Caco-2 (cell line): ENCODE results near the gene SPINK14. TPM values are rescaled to one million over a fixed set of nuclear protein-coding genes. Genes with fewer than 3 reads are reported as not detected.

ENCODE experiments used
- BruUV-seq: library from RNA; stranded (reverse); fragments of 400-500 nt; replicated peaks from 2 replicates; lab custom pipeline; 2021; lab: Mats Ljungman, UMichigan
- CTCF ChIA-PET: fragments of 300-600 bp; sonication (Branson Sonifier 250); formaldehyde crosslinking; loops from one replicate; lab custom pipeline; 2022; ENCODE audit warnings: antibody characterized with exemption; lab: Charles Lee
- POLR2A ChIA-PET: fragments of 300-600 bp; sonication (Branson Sonifier 250); formaldehyde crosslinking; loops from one replicate; lab custom pipeline; 2022; ENCODE audit warnings: antibody characterized with exemption; lab: Charles Lee
- DNase-seq, 2 experiments: peaks; one replicate each; pipeline versions ENCODE4 v3.0.0 to v3.0.0-alpha.2; 2020 to 2022
- H3K27me3 ChIP-seq: replicated peaks from 2 replicates; pipeline ENCODE4 v1.6.0; 2011; ENCODE audit warnings: low read length; ENCODE audit not compliant: control insufficient read depth, insufficient read depth
- H3K36me3 ChIP-seq: 2 replicates; pipeline ENCODE4 v1.5.1; 2011; ENCODE audit warnings: low read length; ENCODE audit not compliant: control insufficient read depth, insufficient read depth
- H3K4me1 ChIP-seq: fragments of 250-450 bp; sonication (Bioruptor Pico); 2 replicates; pipeline ENCODE4 v1.5.1; 2020; ENCODE audit warnings: mild to moderate bottlenecking
- H3K4me3 ChIP-seq: 2 replicates; pipeline ENCODE4 v1.5.1; 2011; ENCODE audit warnings: low read depth, mild to moderate bottlenecking, control low read depth, low read length
- H3K9me3 ChIP-seq: fragments of 250-450 bp; sonication (Bioruptor Pico); 2 replicates; pipeline ENCODE4 v1.5.1; 2020; ENCODE audit warnings: mild to moderate bottlenecking, moderate library complexity
- H3K27ac Mint-ChIP-seq: one replicate; pipeline ENCODE4 v1.8.0; 2022; ENCODE audit warnings: mixed read lengths; ENCODE audit not compliant: unreplicated experiment
- H3K27me3 Mint-ChIP-seq: one replicate; pipeline ENCODE4 v1.8.0; 2022; ENCODE audit warnings: mixed read lengths; ENCODE audit not compliant: insufficient read depth, unreplicated experiment
- H3K36me3 Mint-ChIP-seq: one replicate; pipeline ENCODE4 v1.8.0; 2022; ENCODE audit warnings: mild to moderate bottlenecking, mixed read lengths; ENCODE audit not compliant: insufficient read depth, unreplicated experiment
- H3K4me1 Mint-ChIP-seq: one replicate; pipeline ENCODE4 v1.8.0; 2022; ENCODE audit warnings: low read depth, mixed read lengths; ENCODE audit not compliant: unreplicated experiment
- H3K4me3 Mint-ChIP-seq: one replicate; pipeline ENCODE4 v1.8.0; 2022; ENCODE audit warnings: mild to moderate bottlenecking, moderate library complexity, mixed read lengths; ENCODE audit not compliant: unreplicated experiment
- H3K9me3 Mint-ChIP-seq: one replicate; pipeline ENCODE4 v1.8.0; 2022; ENCODE audit warnings: mixed read lengths; ENCODE audit not compliant: unreplicated experiment
- CTCF ChIP-seq, 2 experiments: fragments of 200-600 bp in 1 of 2; IDR thresholded peaks; 1 replicate in 1 of 2; 2 replicates in 1 of 2; pipeline versions ENCODE4 v1.5.1 to v1.8.0; 2011 to 2022; ENCODE audit warnings: antibody characterized with exemption in 1 of 2, control low read depth in 1 of 2, inconsistent platforms in 1 of 2, low read depth in 1 of 2, low read length in 1 of 2, mild to moderate bottlenecking in 1 of 2, moderate library complexity in 1 of 2; ENCODE audit not compliant: insufficient read depth in 1 of 2, severe bottlenecking in 1 of 2, unreplicated experiment in 1 of 2
- intact Hi-C: fragments of 100-400 bp; cut with micrococcal nuclease; formaldehyde crosslinking; loops from one replicate; pipeline ENCODE4 v1.10.0; 2022; ENCODE audit not compliant: unreplicated experiment
- total RNA-seq: library from RNA; stranded (reverse); gene quantifications from 2 replicates; pipeline ENCODE4 v1.2.3, GENCODE V29; 2022

The SPINK14 gene
- total RNA-seq, 1 experiment from 2014 or later = not detected

- no TSS peak for BruUV-seq
- no peak overlapping the region for H3K4me3 ChIP-seq
- H3K27ac Mint-ChIP-seq = no peak overlapping the region
- no peak for DNase-seq
- H3K27me3 ChIP-seq = no peaks in the 10 kb centered on the region
- intact Hi-C loops = no loop called here
- CTCF ChIA-PET = no interaction called here
- H3K9me3 Mint-ChIP-seq = no peaks in the 10 kb centered on the region
- POLR2A ChIA-PET = no interaction called here
- H3K4me3 Mint-ChIP-seq = no peak overlapping the region
- no peak for TF ChIP-seq CTCF (IDR thresholded peaks at IDR 0.05; ENCODE audit: insufficient read depth in 1 of 2, low read depth in 1 of 2, low read length in 1 of 2, severe bottlenecking in 1 of 2, unreplicated experiment in 1 of 2)
- peaks cover 6% of the 10 kb centered on the region for H3K4me1 Mint-ChIP-seq
- no peaks in the 10 kb centered on the region for H3K36me3 ChIP-seq
- H3K36me3 Mint-ChIP-seq = no peaks in the 10 kb centered on the region
- H3K4me1 ChIP-seq = peaks cover 3% of the 10 kb centered on the region; the same call in 1 of the 2 replicates
- H3K9me3 ChIP-seq = no peaks in the 10 kb centered on the region; the same call in 1 of the 2 replicates
- no peaks in the 10 kb centered on the region for H3K27me3 Mint-ChIP-seq
These were observed 40.9 kb downstream of the SPINK14 start for GRCh38 chr5:148209151-148209770.

DNA sequence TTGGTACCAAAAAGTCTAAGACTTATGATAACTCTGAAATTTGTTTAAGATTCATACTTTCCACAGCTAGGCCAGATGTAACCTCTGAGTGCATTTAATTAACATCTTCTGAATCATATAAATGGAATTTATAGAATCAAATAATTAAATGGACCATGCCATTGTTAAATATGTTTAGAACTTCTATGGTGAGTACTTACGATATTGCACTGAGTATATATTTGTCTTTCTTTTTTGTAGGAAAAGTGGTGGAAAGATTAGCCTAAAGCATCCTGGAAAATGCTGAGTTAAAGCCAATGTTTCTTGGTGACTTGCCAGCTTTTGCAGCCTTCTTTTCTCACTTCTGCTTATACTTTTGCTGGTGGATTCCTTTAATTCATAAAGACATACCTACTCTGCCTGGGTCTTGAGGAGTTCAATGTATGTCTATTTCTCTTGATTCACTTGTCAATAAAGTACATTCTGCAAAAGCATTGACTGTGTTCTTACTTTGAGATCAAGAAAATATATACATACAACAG lies 46.4 kb downstream of the SPINK14 start:
- no TSS peak for BruUV-seq
- POLR2A ChIA-PET = no interaction called here

DNA sequence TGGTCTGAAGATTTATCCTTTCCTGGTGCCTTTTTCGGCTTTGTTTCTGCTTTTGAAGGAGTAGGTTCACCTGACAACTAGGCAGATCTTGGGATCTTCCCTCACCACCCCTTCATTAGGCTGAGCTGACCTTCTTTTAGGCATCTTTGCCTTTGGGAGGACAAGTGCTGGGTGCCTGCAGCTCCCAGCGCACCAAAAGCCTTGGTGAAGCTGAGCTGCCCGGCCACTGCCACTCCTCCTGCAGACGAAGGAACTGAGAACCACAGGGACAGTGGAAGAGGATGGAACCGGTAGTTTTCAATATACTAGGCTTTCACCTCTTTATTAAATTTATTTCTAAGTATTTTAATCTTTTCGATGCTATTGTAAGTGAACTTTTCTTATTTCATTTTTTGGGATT lies 53.2 kb downstream of the SPINK14 start:
- CTCF ChIA-PET = no interaction called here
- no peak for DNase-seq
- Histone ChIP-seq H3K36me3 (no peaks in the 10 kb centered on the region), H3K27me3 (no peaks in the 10 kb centered on the region), H3K9me3 (no peaks in the 10 kb centered on the region), H3K4me3 (no peak overlapping the region), H3K4me1 (no peaks in the 10 kb centered on the region)
- POLR2A ChIA-PET = no interaction called here
- peaks cover 15% of the 10 kb centered on the region for H3K27me3 Mint-ChIP-seq
- no peaks in the 10 kb centered on the region for H3K36me3 Mint-ChIP-seq
- TF ChIP-seq CTCF (IDR thresholded peaks at IDR 0.05; ENCODE audit: insufficient read depth in 1 of 2, low read depth in 1 of 2, low read length in 1 of 2, severe bottlenecking in 1 of 2, unreplicated experiment in 1 of 2) = no peak
- BruUV-seq = no TSS peak
- no peak overlapping the region for H3K27ac Mint-ChIP-seq
- H3K4me3 Mint-ChIP-seq = no peak overlapping the region
- no peaks in the 10 kb centered on the region for H3K4me1 Mint-ChIP-seq
- no peaks in the 10 kb centered on the region for H3K9me3 Mint-ChIP-seq
- intact Hi-C loops = no loop called here

More for the DNA sequence above, 46.4 kb downstream of the SPINK14 start:
- Histone ChIP-seq H3K4me1 (peaks cover 3% of the 10 kb centered on the region; the same call in 1 of the 2 replicates), H3K27me3 (no peaks in the 10 kb centered on the region), H3K4me3 (no peak overlapping the region), H3K9me3 (no peaks in the 10 kb centered on the region), H3K36me3 (no peaks in the 10 kb centered on the region)
- CTCF ChIA-PET = no interaction called here
- Mint-ChIP-seq H3K4me1 (no peaks in the 10 kb centered on the region), H3K27ac (no peak overlapping the region), H3K9me3 (no peaks in the 10 kb centered on the region), H3K36me3 (no peaks in the 10 kb centered on the region), H3K4me3 (no peak overlapping the region), H3K27me3 (no peaks in the 10 kb centered on the region)
- DNase-seq = no peak
- TF ChIP-seq CTCF (IDR thresholded peaks at IDR 0.05; ENCODE audit: insufficient read depth in 1 of 2, low read depth in 1 of 2, low read length in 1 of 2, severe bottlenecking in 1 of 2, unreplicated experiment in 1 of 2) = no peak
- intact Hi-C loops = no loop called here
